Activated gamma-delta T cell treated with anti-CD3 and anti-CD28 coated beads, Interleukin-2, amount 50 U/mL, for 16 hours (primary cell): Measurements from ENCODE around the gene PDE7B.

ENCODE experiments used
- DNase-seq: peaks from one replicate; pipeline ENCODE4 v3.0.0-alpha.2; 2020; ENCODE audit warnings: low read depth

The PDE7B gene

DNA sequence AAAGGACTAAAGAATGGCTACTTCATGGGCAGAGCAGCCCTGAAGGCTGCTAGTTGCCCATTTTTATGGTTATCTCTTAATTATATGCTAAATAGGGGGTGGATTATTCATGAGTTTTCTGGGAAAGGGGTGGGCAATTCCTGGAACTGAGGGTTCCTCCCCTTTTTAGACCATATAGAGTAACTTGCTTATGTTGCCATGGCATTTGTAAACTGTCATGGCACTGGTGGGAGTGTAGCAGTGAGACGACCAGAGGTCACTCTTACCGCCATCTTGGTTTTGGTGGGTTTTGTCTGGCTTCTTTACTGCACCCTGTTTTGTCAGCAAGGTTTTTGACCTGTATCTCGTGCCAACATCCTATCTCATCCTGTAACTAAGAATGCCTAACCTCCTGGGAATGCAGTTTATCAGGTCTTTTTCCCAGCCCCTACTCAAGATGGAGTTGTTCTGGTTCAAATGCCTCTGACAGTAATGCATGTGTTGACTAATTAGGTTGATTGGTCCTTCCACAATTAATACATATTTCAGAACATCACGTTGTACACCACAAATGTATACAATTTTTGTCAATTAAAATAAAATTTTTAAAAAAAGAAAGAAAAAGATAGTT is 139.5 kb downstream of the PDE7B start:
- no peak for DNase-seq

DNA sequence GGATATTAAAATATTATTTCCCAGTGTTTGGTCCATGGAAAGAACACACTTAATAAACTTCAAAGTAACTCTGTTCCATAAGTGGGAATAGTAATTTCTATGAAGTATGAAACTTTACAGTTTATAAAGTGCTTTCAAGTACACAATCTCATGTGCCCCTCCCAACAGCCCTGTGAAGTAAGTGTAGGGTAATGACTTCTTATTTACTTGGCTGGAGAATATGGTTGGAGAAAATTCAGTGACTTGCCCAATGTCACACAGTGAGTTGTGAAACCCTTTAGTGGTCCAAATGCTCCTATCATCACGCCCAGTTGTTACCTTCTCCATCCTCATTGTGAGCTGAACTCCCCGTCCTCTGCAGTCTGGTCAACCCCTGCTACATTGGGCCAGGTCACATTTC is 141.2 kb downstream of the PDE7B start:
- no peak for DNase-seq

DNA sequence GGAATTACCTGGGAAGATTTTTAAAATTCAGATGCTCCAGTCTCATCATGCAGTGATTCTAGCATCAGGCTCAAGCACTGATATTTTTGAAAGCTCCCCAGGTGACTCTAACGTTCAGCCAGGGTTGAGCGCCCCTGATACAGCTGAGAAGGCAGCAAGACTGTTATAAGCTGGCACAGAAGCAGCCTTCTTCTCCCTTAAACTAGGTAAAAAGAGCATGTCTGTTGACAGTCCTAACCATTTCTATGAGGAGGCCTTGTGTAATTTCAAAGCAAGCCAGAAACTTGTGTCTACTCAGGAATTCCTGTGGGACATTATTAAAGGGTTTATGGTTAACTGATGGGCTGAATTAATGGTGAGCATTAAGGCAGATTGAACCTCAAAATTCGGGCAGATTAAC is 141.9 kb downstream of the PDE7B start:
- DNase-seq, result no peak

DNA sequence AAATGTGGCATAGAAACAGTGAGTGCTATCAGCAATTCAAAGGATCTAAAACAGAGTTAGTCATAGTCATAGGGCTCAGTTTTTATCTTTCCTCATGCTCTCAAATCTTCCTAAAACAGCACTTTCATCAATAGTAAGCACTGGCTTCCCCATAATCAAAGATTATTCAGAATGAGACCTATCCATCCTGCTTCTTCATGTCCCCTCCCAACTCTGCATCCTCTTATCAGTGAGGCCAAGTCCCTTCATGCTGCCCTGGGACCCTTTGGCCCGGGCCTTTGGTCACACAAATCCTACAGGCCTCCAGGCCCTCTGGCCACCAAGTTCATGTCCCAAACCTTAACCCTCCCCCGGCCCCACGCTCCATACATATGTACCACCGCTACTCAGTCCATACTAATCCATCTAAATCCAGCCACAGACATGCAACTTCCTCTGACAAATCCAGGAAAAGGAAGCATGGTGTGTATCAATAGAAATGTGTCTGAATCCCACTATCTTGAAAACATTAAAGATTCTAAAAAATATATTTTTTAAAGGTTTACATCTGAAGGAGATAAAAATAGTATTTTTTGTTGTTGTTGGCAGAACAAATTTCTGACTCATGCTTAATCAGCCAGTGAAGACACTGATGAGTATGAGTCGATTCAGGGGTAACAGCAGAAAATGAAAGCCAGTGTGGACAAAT is 143.5 kb downstream of the PDE7B start:
- DNase-seq, result no peak

DNA sequence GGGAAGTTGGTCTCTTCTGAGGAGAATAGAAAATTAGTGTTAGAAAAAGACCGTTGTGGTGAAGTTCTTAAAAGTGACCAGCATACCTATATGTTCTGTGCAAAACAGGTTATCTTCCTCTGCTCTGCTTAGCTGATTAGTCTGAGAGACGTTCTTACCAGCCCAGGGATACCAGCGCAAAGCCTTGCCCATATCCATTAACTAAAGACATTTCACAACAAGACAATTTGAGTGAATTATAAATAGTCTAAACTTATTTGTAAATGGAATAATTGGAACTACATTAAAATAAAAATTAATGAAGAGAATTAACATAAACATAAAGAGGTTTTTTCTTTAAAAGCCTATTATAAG is 144.0 kb downstream of the PDE7B start:
- DNase-seq, result no peak

DNA sequence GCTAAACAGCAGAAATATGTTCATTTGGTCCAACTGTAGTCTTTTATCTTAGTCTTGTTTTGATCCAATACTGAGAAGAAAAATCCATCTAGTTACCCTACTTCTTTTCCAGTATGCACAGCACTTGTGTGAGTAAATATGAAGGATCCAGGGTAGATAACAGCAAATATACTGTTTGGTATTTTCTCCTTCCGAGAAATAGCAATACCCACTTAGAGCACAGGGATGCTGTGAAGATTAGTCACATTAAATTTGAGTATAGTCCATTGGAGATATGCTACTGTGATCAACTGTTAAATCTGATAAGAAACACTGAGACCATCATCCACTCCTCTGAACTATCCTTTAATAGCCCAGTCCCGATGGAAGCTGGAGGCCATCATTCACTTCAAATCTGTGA is 145.2 kb downstream of the PDE7B start:
- no peak for DNase-seq

DNA sequence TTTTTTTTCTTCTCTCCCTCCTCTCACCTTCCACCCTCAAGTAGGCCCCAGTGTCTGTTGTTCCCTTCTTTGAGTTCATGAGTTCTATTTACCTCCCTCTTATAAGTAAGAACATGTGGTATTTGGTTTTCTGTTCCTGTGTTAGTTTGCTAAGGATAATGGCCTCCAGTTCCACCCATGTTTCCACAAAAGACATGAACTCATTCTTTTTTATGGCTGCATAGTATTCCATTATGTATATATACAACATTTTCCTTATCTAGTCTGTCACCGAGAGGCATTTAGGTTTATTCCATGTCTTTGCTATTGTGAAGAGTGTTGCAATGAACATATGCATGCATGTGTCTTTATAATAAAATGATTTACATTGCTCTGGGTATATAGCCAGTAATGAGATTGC is 147.9 kb downstream of the PDE7B start:
- no peak for DNase-seq

DNA sequence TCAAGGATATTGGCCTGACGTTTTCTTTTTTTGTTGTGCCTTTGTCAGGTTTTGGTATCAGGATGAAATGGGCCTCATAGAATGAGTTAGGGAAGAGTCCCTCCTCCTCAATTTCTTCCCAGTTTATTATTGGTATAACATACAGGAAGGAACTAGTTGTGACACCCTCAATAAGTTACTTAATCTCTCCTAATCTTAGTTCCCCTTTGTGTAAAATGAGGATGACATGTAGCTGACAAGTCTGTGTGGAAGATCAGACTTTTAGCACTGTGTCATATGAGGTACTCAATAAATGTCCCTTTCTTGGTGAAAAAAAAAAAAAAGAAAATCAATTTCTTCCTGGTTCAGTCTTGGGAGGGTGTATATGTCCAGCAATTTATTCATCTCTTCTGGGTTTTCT is 155.8 kb downstream of the PDE7B start:
- no peak for DNase-seq

DNA sequence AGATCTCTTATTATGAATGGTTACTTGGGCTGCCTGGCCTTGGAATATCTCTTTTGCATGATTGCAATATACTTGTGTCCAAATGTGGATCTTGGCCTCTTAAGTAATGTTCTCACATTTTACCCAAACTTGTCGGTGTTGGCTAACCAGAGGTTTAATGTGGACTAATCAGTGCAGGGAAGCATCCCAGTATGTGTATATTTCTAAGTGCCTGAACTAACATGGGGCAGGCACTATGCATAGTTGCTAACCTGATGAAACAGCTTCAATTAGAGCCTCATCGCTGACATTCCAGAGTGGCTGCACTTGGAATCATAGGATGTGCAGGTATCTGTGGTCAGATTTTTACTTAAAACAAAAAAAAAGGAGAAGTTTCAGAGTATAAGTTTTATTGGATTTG is 160.0 kb downstream of the PDE7B start:
- DNase-seq, result no peak

DNA sequence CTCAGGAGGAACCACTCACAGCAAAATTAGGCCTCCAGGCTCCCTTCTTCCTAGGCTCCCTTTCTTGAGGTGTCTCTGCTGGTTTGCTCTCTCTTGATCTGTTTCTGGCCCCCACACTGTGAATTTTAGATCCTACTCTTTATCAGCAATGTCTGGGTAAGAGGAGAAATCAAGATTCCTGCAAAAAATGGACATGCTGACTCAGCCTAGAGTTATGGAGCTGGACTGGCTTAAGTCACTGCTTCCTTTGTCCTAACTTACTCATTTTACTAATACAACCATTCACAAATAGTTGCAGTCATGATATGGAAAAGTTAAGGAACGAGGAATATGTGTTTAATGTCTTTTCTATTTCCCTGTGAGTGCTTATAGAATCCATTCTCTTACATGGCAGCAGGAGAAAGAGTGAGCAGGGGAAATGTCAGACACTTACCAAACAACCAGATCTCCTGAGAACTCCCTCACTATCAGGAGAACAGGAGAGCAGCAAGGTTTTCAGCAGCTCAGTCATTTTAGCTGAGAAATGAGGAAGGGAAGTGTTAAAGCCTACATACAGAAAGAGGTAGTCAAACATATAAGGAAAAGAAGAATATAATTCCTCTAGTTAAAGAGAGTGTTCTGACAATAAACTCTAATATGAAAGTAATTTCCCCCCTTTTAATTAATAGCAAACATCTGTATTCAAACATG is 160.8 kb downstream of the PDE7B start:
- DNase-seq, result no peak

DNA sequence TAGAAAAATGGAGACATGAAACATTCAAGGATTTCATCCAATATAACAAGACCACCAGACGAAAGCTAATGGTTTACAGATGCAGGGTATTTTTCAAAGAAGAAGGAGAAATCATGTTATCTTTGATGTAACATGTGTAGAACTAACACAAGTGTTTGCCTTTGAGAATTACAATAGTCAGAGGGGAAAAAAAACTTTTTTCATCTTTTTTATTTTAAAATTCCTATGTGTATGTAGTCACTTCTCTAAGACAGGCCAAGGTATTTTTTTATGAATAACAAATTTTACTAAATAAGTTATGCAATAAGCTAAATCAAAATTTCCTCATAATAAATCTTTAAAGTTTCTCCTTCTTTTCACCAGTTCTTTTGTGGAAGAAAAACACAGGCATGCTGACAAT is 161.4 kb downstream of the PDE7B start:
- DNase-seq, result no peak

DNA sequence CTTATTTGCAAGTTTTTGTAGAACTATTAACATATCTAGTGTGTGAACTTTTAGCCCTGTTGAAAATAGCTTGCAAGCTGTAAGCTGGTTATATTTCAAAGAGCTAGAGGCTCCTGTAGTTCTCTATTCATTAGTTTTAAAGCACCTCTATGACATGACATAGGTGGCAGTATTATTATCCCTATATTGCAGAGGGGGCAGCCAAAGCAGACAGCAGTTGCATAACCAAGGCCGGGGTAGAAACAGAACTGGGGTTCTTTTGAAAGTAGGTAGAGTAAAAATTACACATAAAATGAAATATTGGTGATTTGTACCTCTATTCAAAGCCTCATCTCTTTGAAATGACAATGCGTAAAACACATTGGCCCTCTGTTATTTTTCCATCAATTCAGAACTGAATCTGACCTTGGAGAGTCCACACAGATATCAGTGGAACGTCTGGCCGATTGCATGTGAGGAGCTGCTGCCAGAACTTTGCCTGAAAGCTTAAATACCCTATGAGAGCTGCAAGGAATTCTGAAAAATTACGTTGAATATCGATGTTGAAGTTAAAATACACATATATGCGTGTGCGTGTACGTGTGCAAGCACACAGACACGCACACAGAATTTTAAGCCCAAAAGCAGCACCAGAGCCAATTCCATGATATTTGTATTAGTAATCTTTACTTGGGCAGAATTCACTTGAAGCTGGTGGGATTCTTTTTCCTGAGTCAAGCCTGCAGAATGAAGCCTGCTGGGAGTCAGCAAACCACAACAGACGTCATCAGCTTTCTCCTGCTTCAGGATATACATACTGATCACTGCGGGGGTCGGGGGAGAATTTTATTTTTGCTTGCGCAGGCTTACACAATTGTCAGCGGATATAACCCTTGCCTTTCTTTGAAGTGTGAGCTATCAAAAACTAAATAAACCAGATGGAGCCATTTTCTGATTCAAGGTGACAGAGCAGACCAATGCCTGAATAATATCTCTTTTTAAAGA is 163.2 kb downstream of the PDE7B start:
- DNase-seq, result no peak

DNA sequence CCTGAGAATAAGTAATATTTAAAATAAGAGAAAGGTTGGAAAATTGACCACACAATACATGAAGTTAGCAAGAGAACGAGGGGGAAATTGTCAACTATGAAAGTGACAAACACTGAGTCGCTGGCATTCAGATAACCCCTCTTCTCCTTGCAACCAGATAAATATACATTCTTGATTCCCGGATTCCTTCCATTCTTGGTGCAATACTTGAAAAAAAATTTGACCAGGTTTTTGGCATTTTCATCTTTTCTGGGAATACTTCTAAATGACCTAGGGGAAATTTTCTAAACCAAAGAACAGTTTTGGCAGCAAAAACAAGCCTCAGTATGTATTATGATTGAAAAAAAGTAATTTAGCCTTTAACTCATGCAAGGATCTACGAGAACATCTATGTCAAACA is 164.0 kb downstream of the PDE7B start:
- DNase-seq, result no peak

DNA sequence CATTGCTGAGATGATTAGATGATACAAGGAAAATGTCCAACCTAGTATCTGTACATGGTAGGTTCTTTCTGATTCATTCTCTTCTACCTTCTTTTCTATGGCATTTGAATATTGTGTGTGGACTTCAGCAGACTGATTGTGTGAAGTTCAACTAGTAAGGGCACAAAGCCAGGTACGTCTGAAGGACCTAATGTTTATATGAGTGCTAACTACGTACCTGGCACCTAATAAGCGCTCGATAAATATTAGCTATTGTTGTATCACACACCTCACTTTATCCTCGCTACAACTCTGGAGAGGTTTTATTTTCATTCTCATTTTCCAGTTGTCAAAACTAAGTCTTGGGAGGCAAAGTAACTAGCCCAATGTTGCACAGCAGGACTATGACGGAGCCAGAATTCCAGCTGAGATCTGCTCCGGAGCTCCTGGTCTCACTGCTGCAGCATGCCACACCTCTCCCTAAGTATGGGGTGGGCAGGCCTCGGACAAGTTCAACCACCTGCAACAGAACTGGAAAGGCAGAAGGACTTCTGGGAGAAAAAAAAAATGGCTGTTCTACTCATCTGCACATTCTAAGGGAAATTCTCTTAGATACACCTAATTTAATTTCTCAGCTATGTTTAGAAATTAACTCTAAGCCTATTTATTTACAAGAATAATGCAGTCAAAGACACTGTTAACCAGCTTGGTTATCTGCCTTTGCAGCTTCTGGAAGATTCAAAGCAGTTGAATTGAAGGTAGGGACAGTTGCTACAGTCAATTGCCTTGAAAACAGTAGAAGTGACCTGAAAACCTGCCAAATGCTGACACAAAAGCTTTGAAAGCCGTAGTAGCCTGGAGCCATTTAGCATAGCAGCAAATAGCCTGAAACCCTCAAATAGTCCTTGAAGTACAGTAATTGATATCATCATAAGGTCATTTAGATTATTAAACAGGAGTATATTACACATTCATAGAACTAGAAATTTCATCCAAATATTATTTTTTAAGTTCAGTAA is 165.0 kb downstream of the PDE7B start:
- DNase-seq, result no peak

DNA sequence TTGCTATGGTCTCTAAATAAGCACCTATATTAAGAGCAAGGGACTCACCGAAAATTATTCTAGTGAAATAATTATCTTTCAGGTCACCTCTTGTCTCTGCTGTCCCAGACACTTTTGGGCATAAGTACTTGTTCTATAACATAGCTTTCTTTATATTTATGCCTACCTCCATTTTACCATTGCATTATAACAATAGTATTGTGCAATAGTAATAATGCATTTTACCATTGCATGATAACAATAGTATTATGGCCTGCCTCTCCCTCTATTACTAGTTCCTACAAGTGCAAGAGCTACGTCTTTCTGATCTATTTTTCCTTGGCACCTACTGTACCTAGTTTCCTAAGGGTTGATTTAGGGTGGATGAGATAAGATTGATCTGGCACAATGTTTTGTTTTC is 169.2 kb downstream of the PDE7B start:
- DNase-seq, result no peak

DNA sequence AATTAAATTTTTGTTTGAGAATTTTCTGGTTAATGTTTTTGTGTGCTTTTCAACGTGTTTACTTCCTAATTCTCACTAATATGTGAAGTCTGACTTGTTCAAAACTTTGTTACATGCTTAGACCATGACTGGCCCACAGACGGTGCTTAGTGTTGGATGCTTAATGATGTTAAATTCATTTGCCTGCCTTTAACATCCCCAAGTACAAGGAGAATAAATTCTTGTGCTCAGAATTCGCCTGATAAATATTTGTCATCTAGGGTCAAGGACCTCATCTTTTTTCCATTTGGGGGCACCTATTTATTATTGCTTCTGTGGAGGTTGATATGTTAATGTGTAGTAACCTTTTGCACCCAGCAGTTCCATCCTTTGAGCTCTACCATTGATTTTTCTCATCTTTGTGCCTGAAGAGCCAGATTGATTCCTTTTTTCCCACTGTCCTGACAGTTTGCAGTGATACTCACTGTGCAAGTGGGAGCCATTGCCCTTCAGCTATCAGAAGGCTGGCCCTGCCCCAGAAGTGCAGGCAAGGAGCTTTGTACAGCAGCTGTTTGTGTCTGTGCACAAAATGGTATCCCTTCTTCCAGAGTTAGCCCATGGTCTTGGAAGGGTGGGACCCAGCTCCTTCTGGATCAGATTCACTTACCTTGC is 170.8 kb downstream of the PDE7B start:
- DNase-seq, result no peak

DNA sequence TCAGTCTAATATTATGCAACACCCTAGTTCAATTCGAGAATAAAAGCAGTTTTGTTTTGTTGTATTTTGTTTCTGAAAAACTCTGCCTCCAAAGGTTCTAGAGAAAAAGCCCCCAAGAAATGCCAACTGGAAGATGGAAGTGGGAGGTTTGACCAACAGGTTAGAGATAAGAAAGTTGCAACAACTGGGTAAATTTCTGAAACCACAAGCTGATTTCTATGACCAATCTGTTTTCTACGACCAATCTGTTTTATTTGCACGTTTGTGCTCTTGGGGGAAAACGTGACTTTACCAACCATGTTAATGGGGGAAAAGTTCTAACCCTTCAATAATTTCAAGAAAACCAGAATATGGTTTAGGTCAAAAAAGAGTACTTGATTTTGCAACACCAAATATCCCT is 173.2 kb downstream of the PDE7B start:
- DNase-seq, result no peak

DNA sequence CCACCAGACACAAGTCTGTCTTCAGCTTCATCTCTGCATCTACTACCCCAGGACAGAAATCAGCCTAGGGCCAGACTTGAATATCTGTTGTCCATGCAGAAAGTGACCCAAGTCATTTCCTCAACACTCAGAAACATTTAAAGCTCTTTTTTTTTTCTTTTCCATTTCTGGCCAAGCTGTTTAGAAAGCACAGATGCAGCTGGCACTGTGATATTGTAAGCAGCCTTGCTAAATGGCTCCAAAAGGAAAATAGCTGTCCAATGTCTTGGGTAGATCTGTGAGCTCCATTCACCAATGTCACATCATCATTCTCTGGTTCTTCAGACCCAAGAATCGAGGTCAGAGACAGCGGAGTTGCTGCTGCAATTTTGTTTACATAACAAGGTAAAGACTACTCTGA is 174.2 kb downstream of the PDE7B start:
- DNase-seq, result no peak

DNA sequence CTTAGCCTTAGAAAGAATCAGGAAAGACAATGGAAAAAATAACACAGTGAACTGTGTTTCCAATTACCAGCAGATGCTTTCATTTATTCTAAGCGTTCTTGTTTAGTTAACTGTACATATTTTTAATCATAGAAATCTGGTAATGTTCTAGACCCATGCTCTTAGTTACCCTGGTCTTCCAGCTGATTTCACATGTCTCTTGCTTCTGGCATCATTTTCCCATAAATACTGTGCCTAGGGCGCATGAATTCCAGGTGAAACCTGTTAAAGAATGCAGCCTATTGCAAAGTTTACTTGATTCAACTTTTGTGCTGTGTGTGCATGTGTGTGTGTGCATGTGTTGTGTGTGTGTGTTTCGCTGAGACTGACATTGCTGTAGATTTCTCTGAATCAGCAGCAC is 178.6 kb downstream of the PDE7B start:
- no peak for DNase-seq

DNA sequence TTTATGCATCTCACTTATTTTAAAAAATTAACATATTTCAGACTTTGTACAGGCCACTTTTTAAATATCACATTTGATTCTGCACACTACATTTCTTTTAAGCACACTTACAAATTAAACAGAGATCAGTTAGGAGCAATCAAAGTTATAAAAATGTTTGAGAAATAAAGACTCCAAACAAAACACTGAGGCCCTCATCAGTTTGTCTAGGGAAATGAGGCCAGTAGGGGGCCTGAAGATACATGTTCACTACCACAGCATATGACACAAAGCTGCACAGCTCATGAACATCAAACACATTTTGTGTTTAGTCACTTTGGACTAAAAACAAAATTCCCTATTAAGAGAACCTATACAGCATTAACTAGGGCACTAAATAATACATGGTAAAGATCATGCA is 180.5 kb downstream of the PDE7B start:
- DNase-seq, result no peak

DNA sequence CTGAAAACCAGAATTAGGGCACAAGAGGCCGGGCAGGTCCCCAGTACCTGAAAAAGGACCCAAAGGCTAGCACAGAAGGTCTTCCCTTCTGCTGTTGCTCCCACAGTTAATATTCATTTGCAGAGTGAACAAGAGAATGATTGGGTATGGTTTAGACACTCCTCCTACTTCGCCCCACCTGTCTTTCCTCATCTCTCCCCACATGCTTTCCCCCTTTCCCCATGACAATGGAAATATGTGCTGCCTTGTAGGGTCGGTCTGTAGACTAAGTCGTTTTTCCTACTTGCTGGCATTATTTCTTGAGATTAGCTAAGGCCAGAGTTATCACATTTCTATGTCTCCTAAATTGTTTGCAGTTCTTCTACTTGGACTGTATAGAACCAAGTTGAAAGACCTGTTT is 181.9 kb downstream of the PDE7B start:
- no peak for DNase-seq
